Measurements from ENCODE around the gene SHISAL2A. TPM values are rescaled to one million over a fixed set of nuclear protein-coding genes. Genes with fewer than 3 reads are reported as not detected.

Gene SHISAL2A
- total and polyA plus RNA-seq, 2 of the 13 experiments (the other 11 are each of a cell fraction or from before 2014, with no cell fraction given), result not detected

DNA sequence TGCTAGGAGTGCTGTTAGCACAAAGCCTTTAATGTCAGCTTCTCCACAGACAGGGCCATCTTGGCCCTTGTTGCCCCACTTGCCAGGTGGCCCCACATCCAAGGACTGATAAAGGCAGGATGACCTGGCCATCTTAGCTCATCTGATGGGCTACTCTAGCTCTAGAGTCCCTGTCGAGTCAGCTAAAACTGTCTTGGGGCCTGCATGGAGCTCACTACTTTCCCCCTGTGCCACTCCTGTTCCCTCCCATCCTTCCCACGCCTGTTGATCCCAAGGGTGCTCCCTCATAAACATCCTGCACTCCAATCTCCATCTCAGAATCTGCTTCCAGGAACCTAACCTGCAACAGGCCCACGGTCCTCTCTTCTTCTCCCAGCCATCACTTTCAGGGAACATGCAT lies 31.4 kb upstream of the SHISAL2A start (continued):
- TF ChIP-seq, protein P1, sequence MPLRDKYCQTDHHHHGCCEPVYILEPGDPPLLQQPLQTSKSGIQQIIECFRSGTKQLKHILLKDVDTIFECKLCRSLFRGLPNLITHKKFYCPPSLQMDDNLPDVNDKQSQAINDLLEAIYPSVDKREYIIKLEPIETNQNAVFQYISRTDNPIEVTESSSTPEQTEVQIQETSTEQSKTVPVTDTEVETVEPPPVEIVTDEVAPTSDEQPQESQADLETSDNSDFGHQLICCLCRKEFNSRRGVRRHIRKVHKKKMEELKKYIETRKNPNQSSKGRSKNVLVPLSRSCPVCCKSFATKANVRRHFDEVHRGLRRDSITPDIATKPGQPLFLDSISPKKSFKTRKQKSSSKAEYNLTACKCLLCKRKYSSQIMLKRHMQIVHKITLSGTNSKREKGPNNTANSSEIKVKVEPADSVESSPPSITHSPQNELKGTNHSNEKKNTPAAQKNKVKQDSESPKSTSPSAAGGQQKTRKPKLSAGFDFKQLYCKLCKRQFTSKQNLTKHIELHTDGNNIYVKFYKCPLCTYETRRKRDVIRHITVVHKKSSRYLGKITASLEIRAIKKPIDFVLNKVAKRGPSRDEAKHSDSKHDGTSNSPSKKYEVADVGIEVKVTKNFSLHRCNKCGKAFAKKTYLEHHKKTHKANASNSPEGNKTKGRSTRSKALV (CRISPR knock-in tag; IDR thresholded peaks at IDR 0.05), result no peak
- TF ChIP-seq ZFP90 (CRISPR knock-in tag; IDR thresholded peaks at IDR 0.05; ENCODE audit: borderline replicate concordance) (no peak), ZNF430 (CRISPR knock-in tag; IDR thresholded peaks at IDR 0.05) (no peak), ZNF558 (CRISPR knock-in tag; IDR thresholded peaks at IDR 0.05; ENCODE audit: borderline replicate concordance) (no peak), U2AF2 (IDR thresholded peaks at IDR 0.05; ENCODE audit: low read depth, low read length) (no peak), DMTF1 (CRISPR knock-in tag; IDR thresholded peaks at IDR 0.05) (no peak), FOXO4 (CRISPR knock-in tag; conservative IDR thresholded peaks at IDR 0.05) (no peak), SPEN (CRISPR knock-in tag; IDR thresholded peaks at IDR 0.05; ENCODE audit: low read depth) (no peak), ZNF253 (CRISPR knock-in tag; IDR thresholded peaks at IDR 0.05; ENCODE audit: borderline replicate concordance) (no peak), ZNF260 (CRISPR knock-in tag; IDR thresholded peaks at IDR 0.05; ENCODE audit: borderline replicate concordance, low read depth) (no peak), SATB2 (CRISPR knock-in tag; IDR thresholded peaks at IDR 0.05) (no peak), POGZ (CRISPR knock-in tag; IDR thresholded peaks at IDR 0.05) (no peak), ZBTB34 (CRISPR knock-in tag; IDR thresholded peaks at IDR 0.05) (no peak)
- TF ChIP-seq, protein P2, sequence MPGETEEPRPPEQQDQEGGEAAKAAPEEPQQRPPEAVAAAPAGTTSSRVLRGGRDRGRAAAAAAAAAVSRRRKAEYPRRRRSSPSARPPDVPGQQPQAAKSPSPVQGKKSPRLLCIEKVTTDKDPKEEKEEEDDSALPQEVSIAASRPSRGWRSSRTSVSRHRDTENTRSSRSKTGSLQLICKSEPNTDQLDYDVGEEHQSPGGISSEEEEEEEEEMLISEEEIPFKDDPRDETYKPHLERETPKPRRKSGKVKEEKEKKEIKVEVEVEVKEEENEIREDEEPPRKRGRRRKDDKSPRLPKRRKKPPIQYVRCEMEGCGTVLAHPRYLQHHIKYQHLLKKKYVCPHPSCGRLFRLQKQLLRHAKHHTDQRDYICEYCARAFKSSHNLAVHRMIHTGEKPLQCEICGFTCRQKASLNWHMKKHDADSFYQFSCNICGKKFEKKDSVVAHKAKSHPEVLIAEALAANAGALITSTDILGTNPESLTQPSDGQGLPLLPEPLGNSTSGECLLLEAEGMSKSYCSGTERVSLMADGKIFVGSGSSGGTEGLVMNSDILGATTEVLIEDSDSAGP (CRISPR knock-in tag; IDR thresholded peaks at IDR 0.05; ENCODE audit: borderline replicate concordance), result 0 out of 2 replicates have a peak, but pooled peaks have one; percentile 17
- TF ChIP-seq, protein P3, sequence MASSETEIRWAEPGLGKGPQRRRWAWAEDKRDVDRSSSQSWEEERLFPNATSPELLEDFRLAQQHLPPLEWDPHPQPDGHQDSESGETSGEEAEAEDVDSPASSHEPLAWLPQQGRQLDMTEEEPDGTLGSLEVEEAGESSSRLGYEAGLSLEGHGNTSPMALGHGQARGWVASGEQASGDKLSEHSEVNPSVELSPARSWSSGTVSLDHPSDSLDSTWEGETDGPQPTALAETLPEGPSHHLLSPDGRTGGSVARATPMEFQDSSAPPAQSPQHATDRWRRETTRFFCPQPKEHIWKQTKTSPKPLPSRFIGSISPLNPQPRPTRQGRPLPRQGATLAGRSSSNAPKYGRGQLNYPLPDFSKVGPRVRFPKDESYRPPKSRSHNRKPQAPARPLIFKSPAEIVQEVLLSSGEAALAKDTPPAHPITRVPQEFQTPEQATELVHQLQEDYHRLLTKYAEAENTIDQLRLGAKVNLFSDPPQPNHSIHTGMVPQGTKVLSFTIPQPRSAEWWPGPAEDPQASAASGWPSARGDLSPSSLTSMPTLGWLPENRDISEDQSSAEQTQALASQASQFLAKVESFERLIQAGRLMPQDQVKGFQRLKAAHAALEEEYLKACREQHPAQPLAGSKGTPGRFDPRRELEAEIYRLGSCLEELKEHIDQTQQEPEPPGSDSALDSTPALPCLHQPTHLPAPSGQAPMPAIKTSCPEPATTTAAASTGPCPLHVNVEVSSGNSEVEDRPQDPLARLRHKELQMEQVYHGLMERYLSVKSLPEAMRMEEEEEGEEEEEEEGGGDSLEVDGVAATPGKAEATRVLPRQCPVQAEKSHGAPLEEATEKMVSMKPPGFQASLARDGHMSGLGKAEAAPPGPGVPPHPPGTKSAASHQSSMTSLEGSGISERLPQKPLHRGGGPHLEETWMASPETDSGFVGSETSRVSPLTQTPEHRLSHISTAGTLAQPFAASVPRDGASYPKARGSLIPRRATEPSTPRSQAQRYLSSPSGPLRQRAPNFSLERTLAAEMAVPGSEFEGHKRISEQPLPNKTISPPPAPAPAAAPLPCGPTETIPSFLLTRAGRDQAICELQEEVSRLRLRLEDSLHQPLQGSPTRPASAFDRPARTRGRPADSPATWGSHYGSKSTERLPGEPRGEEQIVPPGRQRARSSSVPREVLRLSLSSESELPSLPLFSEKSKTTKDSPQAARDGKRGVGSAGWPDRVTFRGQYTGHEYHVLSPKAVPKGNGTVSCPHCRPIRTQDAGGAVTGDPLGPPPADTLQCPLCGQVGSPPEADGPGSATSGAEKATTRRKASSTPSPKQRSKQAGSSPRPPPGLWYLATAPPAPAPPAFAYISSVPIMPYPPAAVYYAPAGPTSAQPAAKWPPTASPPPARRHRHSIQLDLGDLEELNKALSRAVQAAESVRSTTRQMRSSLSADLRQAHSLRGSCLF (CRISPR knock-in tag; IDR thresholded peaks at IDR 0.05; ENCODE audit: borderline replicate concordance), result no peak

Measured in HepG2 (cell line).